Measurements from ENCODE around the gene STYX.

Gene STYX

GRCh38 chr14:52808101-52808500 lies 78.1 kb downstream of the STYX start:
- TF ChIP-seq CTCF (IDR thresholded peaks at IDR 0.05; ENCODE audit: insufficient read depth, low read length, poor library complexity, severe bottlenecking): no peak
- no peak overlapping the region for H3K4me3 ChIP-seq (replicated peaks; ENCODE audit: low read depth, low read length)
- DNase-seq (ENCODE audit: extremely low read depth, insufficient read length): no peak
- no peaks in the 10 kb centered on the region for H3K27me3 ChIP-seq (replicated peaks; ENCODE audit: control insufficient read depth, insufficient read depth, low read length)
- H3K36me3 ChIP-seq (ENCODE audit: control insufficient read depth, insufficient read depth, low read length): no peaks in the 10 kb centered on the region

DNA sequence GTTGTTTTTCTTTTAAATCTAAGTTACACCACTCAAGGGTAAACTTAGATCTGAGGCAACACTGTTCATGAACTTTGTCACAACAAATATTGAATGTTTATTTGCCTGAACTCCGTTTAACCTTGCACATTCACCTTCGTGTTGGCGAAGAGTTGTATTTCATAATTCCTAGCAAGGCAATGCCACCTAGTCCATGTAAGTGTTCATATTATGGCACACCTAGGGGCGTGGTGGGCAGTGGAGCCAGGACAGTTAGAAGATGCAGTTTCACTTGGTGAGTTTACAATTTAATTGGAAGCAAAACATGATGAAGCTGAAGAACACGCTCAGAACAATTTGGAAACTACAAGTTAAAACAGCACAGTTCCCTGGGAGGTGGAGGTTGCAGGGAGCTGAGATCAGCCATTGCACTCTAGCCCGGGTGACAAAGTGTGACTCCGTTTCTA lies 91.9 kb downstream of the STYX start:
- no peak for TF ChIP-seq CTCF (IDR thresholded peaks at IDR 0.05; ENCODE audit: insufficient read depth, low read length, poor library complexity, severe bottlenecking)
- Histone ChIP-seq H3K4me3 (replicated peaks; ENCODE audit: low read depth, low read length) (no peak overlapping the region), H3K27me3 (replicated peaks; ENCODE audit: control insufficient read depth, insufficient read depth, low read length) (no peaks in the 10 kb centered on the region), H3K36me3 (ENCODE audit: control insufficient read depth, insufficient read depth, low read length) (no peaks in the 10 kb centered on the region)
- DNase-seq (ENCODE audit: extremely low read depth, insufficient read length): no peak

DNA sequence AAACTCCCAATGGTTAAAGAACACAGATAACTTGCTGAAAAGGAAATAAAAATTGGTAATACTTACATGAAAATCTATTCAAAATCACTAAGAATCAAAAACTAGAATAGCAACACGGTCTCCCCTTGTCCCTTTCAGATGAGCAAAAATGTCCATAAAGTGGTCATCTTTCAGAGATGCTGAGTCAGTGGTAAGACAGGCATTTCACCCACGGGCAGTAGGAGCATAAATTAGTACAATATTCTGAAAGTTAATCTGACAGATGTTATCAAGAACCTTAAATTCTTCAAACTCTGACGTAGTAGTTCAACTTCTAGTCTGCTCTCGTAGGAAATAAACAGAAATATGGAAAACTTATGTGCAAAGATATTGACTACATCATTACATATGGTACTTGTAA lies 94.5 kb downstream of the STYX start:
- Histone ChIP-seq H3K27me3 (replicated peaks; ENCODE audit: control insufficient read depth, insufficient read depth, low read length) (no peaks in the 10 kb centered on the region), H3K36me3 (ENCODE audit: control insufficient read depth, insufficient read depth, low read length) (no peaks in the 10 kb centered on the region), H3K4me3 (replicated peaks; ENCODE audit: low read depth, low read length) (no peak overlapping the region)
- TF ChIP-seq CTCF (IDR thresholded peaks at IDR 0.05; ENCODE audit: insufficient read depth, low read length, poor library complexity, severe bottlenecking): no peak
- no peak for DNase-seq (ENCODE audit: extremely low read depth, insufficient read length)

All from GM06990 (cell line).